ENCODE data around the gene DEPDC5.
A peak's percentile ranks its signal among the peaks of the same experiment; 100 is the strongest.
"Not testable (repeated sequence)": the region's sequence is repeated elsewhere in the genome, so short reads cannot be mapped to it uniquely, and the experiment has no call there.

The DEPDC5 gene

GRCh38 chr22:31753634-31754501 is at the start of gene DEPDC5:
DEPDC5 (plus strand) TSS chr22:31754019; CDS start chr22:31754922, 903 bp downstream.
- peak; percentile 94 for DNase-seq (ENCODE audit: low spot score)

DNA sequence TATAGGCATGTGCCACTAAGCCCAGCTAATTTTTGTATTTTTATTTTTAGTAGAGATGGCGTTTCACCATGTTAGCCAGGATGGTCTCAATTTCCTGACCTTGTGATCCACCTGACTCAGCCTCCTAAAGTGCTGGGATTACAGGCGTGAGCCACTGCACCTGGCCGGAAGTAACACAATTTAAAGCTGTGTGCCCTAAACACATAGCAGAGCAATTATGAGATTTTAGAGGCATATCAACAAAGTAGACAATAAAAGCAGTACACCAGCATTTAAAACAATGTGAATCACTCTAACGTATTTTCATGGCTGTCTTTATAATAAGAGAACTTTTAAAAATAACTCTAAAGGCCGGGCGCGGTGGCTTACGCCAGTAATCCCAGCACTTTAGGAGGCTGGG is 46.3 kb upstream of the DEPDC5 start:
- no peak for DNase-seq (ENCODE audit: low spot score)

- DNase-seq (ENCODE audit: low spot score): not testable (repeated sequence)
Measured at GRCh38 chr22:31711226-31711625, 42.6 kb upstream of the DEPDC5 start.

GRCh38 chr22:31715147-31715778 is 38.6 kb upstream of the DEPDC5 start:
- no peak for DNase-seq (ENCODE audit: low spot score)

- no peak for DNase-seq (ENCODE audit: low spot score)
Measured at GRCh38 chr22:31719850-31720471, 33.9 kb upstream of the DEPDC5 start.

DNA sequence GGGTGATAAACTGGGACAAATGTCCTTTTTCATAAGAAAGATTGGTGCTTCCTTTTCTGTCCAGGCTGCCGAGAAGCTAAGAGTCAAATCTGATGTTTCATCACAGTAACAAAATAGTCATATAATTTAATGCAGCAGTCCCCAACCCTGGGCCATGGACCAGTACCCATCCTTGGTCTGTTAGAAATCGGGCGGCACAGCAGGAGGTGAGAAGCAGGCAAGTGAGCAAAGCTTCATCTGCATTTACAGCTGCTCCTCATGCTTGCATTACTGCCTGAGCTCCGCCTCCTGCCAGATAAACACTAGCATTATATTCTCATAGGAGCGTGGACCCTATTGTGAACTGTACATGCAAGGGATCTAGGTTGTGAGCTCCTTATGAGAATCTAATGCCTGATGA is 30.1 kb upstream of the DEPDC5 start:
- DNase-seq (ENCODE audit: low spot score): no peak

GRCh38 chr22:31726692-31727091 is 27.1 kb upstream of the DEPDC5 start:
- no peak for DNase-seq (ENCODE audit: low spot score)

GRCh38 chr22:31728857-31729256 is 25.0 kb upstream of the DEPDC5 start:
- no peak for DNase-seq (ENCODE audit: low spot score)

GRCh38 chr22:31730344-31730711 is 23.5 kb upstream of the DEPDC5 start:
- no peak for DNase-seq (ENCODE audit: low spot score)

DNA sequence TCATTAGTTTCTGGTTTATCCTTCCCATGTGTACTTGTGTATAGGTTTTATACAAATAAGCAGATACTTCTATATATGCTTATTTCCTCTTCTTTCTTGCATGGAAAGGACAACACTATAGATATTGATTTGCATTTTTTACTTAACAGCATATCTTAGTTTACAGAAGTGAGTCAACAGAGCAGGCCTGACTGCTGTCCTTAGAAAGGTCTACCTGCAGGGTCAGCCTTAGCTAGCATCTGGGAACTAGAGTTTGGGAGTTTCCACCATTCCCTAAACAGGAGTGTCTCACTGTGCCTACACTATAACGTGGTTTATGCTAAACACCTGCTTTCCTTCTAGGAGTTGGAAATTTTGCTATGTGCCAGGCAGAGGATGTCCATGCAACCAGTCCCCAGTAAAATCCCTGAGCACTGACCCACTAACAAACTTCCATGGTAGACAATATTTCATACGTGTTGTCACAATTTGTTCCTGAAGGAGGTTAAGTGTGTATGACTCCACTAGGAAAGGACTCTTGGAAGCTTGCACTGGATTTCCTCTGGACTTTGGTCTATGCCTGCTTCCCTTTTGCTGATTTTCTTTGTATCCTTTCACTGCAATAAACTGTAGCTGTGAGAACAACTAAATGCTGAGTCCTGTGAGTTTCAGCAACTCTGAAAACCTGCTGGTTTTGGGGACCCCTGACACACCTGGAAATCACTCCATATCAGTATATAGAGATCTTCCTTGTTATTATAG is 21.6 kb upstream of the DEPDC5 start:
- DNase-seq (ENCODE audit: low spot score): no peak

GRCh38 chr22:31733580-31734079 is 20.2 kb upstream of the DEPDC5 start:
- no peak for DNase-seq (ENCODE audit: low spot score)

DNA sequence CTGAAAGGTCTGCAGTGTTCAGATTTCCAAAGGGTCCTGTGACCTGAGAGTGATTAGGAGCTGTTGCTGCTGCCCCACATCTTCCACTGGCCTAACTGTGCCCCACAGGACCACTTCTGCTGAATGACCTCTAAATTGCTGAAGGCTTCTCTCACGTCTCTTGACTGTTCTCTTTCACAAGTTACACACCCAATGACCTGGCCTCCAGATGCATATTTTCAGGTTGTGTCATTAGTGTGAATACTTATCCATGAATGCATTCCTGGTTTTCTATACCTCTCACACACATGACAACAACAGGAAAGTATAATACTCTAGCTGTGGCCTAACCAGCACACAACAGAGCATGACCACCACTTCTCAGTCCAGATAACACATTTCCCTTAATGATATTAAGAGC is 19.3 kb upstream of the DEPDC5 start:
- peak; percentile 42 for DNase-seq (ENCODE audit: low spot score)

GRCh38 chr22:31736458-31736857 is 17.4 kb upstream of the DEPDC5 start:
- no peak for DNase-seq (ENCODE audit: low spot score)

GRCh38 chr22:31737932-31738331 is 15.9 kb upstream of the DEPDC5 start:
- no peak for DNase-seq (ENCODE audit: low spot score)

- no peak for DNase-seq (ENCODE audit: low spot score)
Measured at GRCh38 chr22:31738566-31738965, 15.3 kb upstream of the DEPDC5 start.

GRCh38 chr22:31739795-31740201 is 14.0 kb upstream of the DEPDC5 start:
- DNase-seq (ENCODE audit: low spot score): no peak

DNA sequence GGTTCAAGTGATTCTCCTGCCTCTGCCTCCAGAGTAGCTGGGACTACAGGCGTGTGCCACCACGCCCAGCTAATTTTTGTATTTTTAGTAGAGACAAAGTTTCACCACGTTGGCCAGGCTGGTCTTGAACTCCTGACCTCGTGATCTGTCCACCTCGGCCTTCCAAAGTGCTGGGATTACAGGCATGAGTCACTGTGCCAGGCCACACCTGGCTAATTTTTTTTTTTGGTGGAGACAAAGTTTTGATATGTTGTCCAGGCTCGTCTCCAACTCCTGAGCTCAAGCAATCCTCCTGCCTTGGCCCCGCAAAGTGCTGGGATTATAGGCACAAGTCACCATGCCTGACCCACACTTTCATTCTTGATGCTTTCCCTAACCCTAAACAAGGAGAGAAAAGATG is 13.5 kb upstream of the DEPDC5 start:
- not testable (repeated sequence) for DNase-seq (ENCODE audit: low spot score)

DNA sequence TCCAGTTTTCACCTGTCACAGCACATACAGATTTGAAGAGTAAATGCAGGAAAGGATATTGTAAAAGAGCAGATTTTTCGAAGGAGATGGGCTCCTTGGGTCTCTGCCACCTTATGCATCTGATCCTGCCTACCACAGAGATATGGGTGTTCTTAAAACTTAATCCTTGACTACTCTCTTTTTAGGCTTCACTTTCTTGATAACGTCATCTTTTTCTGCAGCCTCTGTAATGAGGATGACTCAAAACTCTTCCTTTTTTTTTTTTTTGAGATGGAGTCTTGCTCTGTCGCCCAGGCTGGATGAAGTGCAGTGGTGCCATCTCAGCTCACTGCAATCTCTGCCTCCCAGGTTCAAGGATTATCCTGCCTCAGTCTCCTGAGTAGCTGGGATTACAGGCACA is 11.7 kb upstream of the DEPDC5 start:
- DNase-seq (ENCODE audit: low spot score): no peak

- no peak for DNase-seq (ENCODE audit: low spot score)
Measured at GRCh38 chr22:31742682-31743081, 11.1 kb upstream of the DEPDC5 start.

GRCh38 chr22:31743871-31744270 is 9.9 kb upstream of the DEPDC5 start:
- no peak for DNase-seq (ENCODE audit: low spot score)

DNA sequence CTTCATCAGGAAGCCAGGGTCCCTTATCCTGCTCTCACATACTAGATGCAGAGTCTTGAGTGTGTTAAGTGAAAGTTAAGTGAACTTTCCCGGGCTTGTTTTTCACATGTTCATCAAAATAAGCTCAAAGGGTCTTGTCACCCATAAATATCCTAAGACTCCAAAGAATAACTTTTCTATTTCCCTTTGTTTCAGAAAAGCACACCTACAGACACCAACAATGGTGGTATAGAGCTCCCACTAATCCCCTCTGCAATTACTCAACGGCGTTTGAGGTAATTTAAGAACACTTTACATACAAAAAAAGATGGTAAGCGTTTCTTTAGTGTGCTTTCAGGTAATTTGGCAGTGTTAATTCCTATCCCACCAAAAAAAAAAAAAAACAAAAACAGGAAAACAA is 6.4 kb upstream of the DEPDC5 start:
- DNase-seq (ENCODE audit: low spot score): no peak

- peak; percentile 55 for DNase-seq (ENCODE audit: low spot score)
Measured at GRCh38 chr22:31748490-31748889, 5.3 kb upstream of the DEPDC5 start.
